ENCODE data around the gene PNLIPRP3.

DNA sequence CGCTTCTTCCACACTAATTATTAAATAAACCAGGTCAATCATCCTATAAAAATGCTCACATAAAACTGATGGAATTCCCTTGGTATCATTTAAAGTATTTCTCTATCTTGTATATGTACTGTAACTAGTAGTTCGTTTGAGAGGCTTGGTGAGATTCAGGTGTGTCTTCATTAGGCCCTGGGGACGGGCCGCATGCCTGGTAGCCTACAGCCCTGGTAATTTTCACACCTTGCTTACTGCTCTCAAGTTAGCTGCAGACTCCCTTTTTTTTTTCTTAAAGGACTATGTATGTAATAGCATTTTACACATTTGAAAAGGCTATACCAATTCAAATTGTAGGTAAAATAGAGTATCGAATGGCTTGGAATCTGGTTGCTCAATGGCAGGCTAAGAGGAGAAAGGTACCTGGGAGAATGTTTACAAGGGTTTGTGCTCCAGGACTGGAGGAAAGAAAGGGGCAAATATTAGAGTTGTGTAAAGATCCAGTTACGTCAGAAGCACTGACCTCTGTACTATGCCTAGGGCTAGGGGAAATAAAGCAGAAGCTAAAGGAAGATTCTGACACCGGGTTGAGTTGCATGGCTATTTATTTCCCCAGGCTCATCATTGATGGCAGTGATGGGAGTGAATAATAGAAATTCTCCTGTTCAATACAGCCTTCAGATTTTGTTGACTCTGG, 59.3 kb downstream of the PNLIPRP3 start:
- no peak for TF ChIP-seq POLR2A (IDR thresholded peaks at IDR 0.05)
- TF ChIP-seq, protein P1, sequence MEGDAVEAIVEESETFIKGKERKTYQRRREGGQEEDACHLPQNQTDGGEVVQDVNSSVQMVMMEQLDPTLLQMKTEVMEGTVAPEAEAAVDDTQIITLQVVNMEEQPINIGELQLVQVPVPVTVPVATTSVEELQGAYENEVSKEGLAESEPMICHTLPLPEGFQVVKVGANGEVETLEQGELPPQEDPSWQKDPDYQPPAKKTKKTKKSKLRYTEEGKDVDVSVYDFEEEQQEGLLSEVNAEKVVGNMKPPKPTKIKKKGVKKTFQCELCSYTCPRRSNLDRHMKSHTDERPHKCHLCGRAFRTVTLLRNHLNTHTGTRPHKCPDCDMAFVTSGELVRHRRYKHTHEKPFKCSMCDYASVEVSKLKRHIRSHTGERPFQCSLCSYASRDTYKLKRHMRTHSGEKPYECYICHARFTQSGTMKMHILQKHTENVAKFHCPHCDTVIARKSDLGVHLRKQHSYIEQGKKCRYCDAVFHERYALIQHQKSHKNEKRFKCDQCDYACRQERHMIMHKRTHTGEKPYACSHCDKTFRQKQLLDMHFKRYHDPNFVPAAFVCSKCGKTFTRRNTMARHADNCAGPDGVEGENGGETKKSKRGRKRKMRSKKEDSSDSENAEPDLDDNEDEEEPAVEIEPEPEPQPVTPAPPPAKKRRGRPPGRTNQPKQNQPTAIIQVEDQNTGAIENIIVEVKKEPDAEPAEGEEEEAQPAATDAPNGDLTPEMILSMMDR (IDR thresholded peaks at IDR 0.05) = no peak

All from adrenal gland (tissue), 5 donors.